ENCODE results near the gene GALNT18. TPM values are rescaled to one million over a fixed set of nuclear protein-coding genes. Genes with fewer than 3 reads are reported as not detected.

GALNT18 gene
- total RNA-seq, 6 experiments from 2014 or later = 3.7 to 11.4 (median 7.8) TPM

- TF ChIP-seq, protein P1, sequence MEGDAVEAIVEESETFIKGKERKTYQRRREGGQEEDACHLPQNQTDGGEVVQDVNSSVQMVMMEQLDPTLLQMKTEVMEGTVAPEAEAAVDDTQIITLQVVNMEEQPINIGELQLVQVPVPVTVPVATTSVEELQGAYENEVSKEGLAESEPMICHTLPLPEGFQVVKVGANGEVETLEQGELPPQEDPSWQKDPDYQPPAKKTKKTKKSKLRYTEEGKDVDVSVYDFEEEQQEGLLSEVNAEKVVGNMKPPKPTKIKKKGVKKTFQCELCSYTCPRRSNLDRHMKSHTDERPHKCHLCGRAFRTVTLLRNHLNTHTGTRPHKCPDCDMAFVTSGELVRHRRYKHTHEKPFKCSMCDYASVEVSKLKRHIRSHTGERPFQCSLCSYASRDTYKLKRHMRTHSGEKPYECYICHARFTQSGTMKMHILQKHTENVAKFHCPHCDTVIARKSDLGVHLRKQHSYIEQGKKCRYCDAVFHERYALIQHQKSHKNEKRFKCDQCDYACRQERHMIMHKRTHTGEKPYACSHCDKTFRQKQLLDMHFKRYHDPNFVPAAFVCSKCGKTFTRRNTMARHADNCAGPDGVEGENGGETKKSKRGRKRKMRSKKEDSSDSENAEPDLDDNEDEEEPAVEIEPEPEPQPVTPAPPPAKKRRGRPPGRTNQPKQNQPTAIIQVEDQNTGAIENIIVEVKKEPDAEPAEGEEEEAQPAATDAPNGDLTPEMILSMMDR (IDR thresholded peaks at IDR 0.05) = no peak
- TF ChIP-seq POLR2A (IDR thresholded peaks at IDR 0.05) = no peak
These were observed 140.8 kb downstream of the GALNT18 start for GRCh38 chr11:11480971-11481370.

GRCh38 chr11:11478687-11479086, 143.1 kb downstream of the GALNT18 start:
- WGBS (ENCODE audit: insufficient coverage, low coverage, low lambda C conversion rate, missing lambda C conversion rate) = 74% methylated on average over 5 of the region's 12 CpGs
- no peak for ATAC-seq
- TF ChIP-seq, protein P1 (IDR thresholded peaks at IDR 0.05) = no peak
- TF ChIP-seq POLR2A (IDR thresholded peaks at IDR 0.05) = no peak
- H3K4me1 ChIP-seq = no peaks in the 10 kb centered on the region
- no peak overlapping the region for H3K4me3 ChIP-seq
- intact Hi-C loops (cut with DNase I) = no loop called here
- H3K27ac ChIP-seq = no peak overlapping the region
- H3K9me3 ChIP-seq = no peaks in the 10 kb centered on the region
- H3K36me3 ChIP-seq = no peaks in the 10 kb centered on the region
- no peak for DNase-seq
- no peaks in the 10 kb centered on the region for H3K27me3 ChIP-seq

More at GRCh38 chr11:11480971-11481370, 140.8 kb downstream of the GALNT18 start:
- WGBS (ENCODE audit: insufficient coverage, low coverage, low lambda C conversion rate, missing lambda C conversion rate) = no CpG with 5 or more reads among the region's 3 CpGs
- H3K27me3 ChIP-seq = no peaks in the 10 kb centered on the region
- ATAC-seq (no peak), DNase-seq (no peak)
- no peaks in the 10 kb centered on the region for H3K36me3 ChIP-seq
- intact Hi-C loops (cut with DNase I) = no loop called here
- no peak overlapping the region for H3K4me3 ChIP-seq
- no peaks in the 10 kb centered on the region for H3K4me1 ChIP-seq
- H3K27ac ChIP-seq = no peak overlapping the region
- H3K9me3 ChIP-seq = no peaks in the 10 kb centered on the region

- TF ChIP-seq POLR2A (IDR thresholded peaks at IDR 0.05) = no peak
- TF ChIP-seq, protein P1 (IDR thresholded peaks at IDR 0.05) = no peak
- DNase-seq (no peak), ATAC-seq (no peak)
- H3K4me3 ChIP-seq = no peak overlapping the region
- WGBS (ENCODE audit: insufficient coverage, low coverage, low lambda C conversion rate, missing lambda C conversion rate) = 97% methylated on average over 2 of the region's 2 CpGs
- no peak overlapping the region for H3K27ac ChIP-seq
- no peaks in the 10 kb centered on the region for H3K36me3 ChIP-seq
- no peaks in the 10 kb centered on the region for H3K4me1 ChIP-seq
- intact Hi-C loops (cut with DNase I) = no loop called here
- no peaks in the 10 kb centered on the region for H3K27me3 ChIP-seq
- H3K9me3 ChIP-seq = no peaks in the 10 kb centered on the region
These were observed 143.9 kb downstream of the GALNT18 start for GRCh38 chr11:11477695-11478420.

- Histone ChIP-seq H3K4me1 (no peaks in the 10 kb centered on the region), H3K27ac (no peak overlapping the region), H3K36me3 (no peaks in the 10 kb centered on the region), H3K9me3 (no peaks in the 10 kb centered on the region), H3K4me3 (no peak overlapping the region), H3K27me3 (no peaks in the 10 kb centered on the region)
- intact Hi-C loops (cut with DNase I) = no loop called here
- DNase-seq (peak in 1 of 3 donors; percentile 72), ATAC-seq (peak; percentile 56 to 96 (median 74))
- TF ChIP-seq, protein P1 (IDR thresholded peaks at IDR 0.05) = no peak
- no peak for TF ChIP-seq POLR2A (IDR thresholded peaks at IDR 0.05)
- 92% methylated on average over 2 of the region's 4 CpGs for WGBS (ENCODE audit: insufficient coverage, low coverage, low lambda C conversion rate, missing lambda C conversion rate)
These were observed 144.7 kb downstream of the GALNT18 start for GRCh38 chr11:11476971-11477645.

All from right lobe of liver (tissue), 6 donors.